Vagina (tissue), 2 donors: ENCODE results near the gene TNFRSF8.

Experiments used
- POLR2A ChIP-seq, 2 donors: fragments of 450-650 bp; IDR thresholded peaks; one replicate each; pipeline ENCODE4 v1.6.1; 2017; ENCODE audit warnings: antibody characterized with exemption in 2 of 2, mild to moderate bottlenecking in 2 of 2, moderate library complexity in 2 of 2
- TF ChIP-seq, protein P1 (sequence below), 3 experiments: fragments of 450-650 bp in 2 of 3; fragments of 200-600 bp in 1 of 3; sonication (generic) in 1 of 3; IDR thresholded peaks; one replicate each; pipeline ENCODE4 v1.5.1; 2017 to 2019; ENCODE audit warnings: antibody characterized with exemption in 3 of 3, mild to moderate bottlenecking in 2 of 3, moderate library complexity in 2 of 3

DNA sequence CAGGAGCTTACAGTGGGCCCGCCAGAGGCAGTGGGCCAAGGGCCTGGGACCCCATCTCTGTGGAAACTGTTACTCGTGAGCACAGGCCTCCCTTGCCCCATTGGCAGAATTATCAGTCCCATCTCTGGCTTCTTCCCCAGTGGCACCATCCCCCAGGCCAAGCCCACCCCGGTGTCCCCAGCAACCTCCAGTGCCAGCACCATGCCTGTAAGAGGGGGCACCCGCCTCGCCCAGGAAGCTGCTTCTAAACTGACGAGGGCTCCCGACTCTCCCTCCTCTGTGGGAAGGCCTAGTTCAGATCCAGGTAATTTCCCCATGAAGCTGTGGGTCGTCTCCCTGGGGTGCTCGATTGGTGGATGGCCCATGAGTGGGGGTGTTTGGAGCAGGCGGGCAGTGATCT is 46.8 kb downstream of the TNFRSF8 start:
- TF ChIP-seq, protein P1, sequence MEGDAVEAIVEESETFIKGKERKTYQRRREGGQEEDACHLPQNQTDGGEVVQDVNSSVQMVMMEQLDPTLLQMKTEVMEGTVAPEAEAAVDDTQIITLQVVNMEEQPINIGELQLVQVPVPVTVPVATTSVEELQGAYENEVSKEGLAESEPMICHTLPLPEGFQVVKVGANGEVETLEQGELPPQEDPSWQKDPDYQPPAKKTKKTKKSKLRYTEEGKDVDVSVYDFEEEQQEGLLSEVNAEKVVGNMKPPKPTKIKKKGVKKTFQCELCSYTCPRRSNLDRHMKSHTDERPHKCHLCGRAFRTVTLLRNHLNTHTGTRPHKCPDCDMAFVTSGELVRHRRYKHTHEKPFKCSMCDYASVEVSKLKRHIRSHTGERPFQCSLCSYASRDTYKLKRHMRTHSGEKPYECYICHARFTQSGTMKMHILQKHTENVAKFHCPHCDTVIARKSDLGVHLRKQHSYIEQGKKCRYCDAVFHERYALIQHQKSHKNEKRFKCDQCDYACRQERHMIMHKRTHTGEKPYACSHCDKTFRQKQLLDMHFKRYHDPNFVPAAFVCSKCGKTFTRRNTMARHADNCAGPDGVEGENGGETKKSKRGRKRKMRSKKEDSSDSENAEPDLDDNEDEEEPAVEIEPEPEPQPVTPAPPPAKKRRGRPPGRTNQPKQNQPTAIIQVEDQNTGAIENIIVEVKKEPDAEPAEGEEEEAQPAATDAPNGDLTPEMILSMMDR (IDR thresholded peaks at IDR 0.05), result no peak
- no peak for TF ChIP-seq POLR2A (IDR thresholded peaks at IDR 0.05)
